Coronary artery (tissue), 2 donors: ENCODE measurements around the gene APRT.

ENCODE experiments used
- DNase-seq: peaks from one replicate; pipeline ENCODE4 v3.0.0-alpha.2; 2017; ENCODE audit warnings: low spot score
- H3K27ac ChIP-seq, 2 donors: fragments of 200-600 bp; sonication (generic); one replicate each; pipeline ENCODE4 v1.5.1; 2016 to 2019
- H3K4me3 ChIP-seq: fragments of 200-600 bp; sonication (generic); 2 replicates; pipeline ENCODE4 v1.5.1; 2016; ENCODE audit warnings: mild to moderate bottlenecking, moderate library complexity
- TF ChIP-seq, protein P1 (sequence below): fragments of 200-600 bp; sonication (generic); IDR thresholded peaks from one replicate; pipeline ENCODE4 v1.5.1; 2019; ENCODE audit warnings: antibody characterized with exemption

APRT gene

DNA sequence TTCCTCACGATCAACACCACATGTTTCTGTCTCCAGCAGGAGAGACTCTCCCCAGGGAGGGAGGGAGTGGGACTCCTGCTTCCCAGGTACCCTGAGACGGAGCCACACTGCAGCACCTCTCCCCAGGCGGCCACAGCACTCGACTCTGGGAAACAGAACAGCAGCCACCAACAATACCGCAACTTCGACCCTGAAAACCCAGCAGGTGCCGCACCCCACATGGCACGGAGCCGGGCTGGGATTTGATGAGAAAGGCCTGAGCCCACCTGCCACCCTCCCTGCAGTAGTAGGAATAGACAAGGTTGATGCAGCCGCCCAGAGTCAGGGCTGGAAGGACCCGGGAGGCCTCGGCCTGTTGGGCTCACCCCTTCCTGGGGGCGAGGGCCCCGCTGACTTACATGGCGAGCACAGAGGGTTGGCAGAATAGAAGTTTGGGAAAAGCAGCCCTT is 30.6 kb upstream of the APRT start:
- TF ChIP-seq, protein P1, sequence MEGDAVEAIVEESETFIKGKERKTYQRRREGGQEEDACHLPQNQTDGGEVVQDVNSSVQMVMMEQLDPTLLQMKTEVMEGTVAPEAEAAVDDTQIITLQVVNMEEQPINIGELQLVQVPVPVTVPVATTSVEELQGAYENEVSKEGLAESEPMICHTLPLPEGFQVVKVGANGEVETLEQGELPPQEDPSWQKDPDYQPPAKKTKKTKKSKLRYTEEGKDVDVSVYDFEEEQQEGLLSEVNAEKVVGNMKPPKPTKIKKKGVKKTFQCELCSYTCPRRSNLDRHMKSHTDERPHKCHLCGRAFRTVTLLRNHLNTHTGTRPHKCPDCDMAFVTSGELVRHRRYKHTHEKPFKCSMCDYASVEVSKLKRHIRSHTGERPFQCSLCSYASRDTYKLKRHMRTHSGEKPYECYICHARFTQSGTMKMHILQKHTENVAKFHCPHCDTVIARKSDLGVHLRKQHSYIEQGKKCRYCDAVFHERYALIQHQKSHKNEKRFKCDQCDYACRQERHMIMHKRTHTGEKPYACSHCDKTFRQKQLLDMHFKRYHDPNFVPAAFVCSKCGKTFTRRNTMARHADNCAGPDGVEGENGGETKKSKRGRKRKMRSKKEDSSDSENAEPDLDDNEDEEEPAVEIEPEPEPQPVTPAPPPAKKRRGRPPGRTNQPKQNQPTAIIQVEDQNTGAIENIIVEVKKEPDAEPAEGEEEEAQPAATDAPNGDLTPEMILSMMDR = no peak
- DNase-seq = no peak
- Histone ChIP-seq H3K27ac (no peak overlapping the region), H3K4me3 (no peak overlapping the region)

DNA sequence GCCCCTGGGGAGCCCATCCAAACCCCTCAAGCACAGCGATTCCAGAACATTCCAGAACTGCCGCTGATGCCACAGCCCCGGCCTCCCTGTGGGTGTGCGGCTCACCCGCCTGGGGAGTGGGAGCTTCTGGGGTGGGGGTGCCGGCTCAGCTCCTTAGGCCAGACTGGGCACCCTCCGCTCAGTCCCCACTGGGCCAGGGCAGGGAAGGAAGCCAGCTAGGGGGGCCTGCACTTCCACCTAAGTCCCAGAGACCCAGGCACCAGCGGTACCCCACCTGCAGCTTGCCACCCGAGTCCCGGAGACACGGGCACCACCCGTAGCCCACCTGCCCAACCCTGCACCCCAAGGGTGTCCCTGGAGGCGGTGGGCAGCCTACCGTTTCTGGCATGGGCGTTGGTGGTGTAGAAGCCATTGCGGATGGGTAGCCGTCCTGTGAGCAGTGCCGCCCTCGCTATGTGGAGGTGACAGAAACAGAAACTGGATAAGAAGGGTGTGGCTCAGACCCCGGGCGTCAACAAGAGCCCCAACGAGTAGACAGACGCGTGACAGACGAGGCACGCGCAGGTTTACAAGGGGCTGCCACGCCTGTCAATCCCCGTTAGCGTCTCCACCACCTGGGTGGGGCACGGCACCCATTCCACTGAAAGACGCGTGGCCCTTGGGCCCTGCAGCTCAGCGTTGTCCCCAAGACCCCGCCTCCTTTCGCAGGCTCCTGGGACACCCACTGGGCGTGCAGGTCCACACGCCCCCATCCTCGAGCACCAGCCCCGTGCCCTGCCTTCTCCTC is 30.0 kb upstream of the APRT start:
- H3K27ac ChIP-seq = no peak overlapping the region
- TF ChIP-seq, protein P1 = no peak
- no peak for DNase-seq

DNA sequence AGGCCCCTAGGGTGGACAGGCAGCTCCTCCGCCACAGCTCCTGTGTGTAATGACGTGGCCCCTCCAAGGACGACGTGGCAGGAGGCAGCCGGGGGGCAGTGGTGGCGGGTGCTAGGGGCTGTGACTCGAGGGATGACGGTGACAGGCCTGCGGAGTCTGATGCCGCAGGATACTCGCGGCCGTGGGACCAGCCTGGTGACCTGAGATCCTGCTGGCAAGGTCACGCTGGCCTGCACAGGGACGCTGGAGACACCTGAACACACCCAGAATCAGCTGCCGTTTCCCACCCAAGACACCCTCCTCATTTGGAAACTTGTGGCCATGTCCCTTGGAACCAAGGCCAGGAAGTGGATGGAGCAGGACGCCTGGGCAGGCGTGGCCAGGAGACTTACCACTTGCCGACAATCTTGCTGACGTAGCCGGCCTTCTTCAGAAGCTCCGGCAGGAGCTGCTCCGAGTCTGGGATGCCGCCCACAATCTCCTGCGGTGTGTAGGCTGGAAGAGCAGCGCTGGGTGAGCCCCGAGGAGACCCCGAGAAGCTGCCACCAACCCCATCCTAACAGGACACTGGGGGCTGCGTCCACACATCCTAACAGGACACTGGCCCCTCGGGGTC is 29.0 kb upstream of the APRT start:
- Histone ChIP-seq H3K4me3 (no peak overlapping the region), H3K27ac (no peak overlapping the region)
- DNase-seq = no peak
- TF ChIP-seq, protein P1 = no peak

More for the DNA sequence above, 30.0 kb upstream of the APRT start:
- no peak overlapping the region for H3K4me3 ChIP-seq

DNA sequence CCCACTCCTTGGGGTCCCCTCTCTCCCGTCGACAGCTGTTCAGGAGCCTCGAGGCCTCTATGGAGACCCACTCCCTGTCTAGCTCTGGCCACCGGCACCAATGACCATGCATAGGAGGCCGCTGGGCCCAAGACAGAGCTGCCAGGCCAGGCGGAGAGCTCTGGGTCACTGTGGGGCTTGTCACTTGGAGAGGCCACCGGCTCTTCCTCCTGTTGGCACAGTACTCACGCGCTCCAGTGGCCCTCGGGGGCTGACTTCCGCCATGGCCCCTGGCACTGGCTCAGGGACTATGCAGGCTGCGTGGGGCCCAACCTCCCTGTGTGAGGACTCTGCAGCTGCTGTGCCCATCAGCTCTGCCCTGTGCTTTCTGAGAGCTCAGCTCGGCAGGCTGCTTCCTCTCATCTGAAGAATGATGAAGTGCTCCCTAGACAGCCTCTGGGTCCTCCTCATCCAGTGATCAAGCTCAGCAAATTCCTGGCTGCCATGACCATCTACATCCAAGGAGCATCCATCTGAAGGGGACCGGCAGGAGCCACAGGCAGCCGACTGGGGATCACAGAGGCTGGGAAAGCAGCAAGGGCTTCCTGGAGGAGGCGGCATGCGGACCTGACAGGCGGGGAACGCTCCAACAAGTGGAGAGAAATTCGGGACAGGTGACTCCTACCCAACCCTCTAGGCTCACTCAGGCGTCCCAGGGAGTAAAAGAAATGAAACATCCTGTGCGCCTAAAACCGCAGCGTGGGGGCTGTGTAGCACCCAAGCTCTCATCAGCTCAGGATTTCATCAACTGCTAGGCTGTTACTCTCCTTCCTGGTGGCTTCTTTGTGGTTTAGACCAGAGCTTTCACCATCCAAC is 28.2 kb upstream of the APRT start:
- no peak for DNase-seq
- no peak overlapping the region for H3K27ac ChIP-seq
- TF ChIP-seq, protein P1 = no peak
- H3K4me3 ChIP-seq = no peak overlapping the region

DNA sequence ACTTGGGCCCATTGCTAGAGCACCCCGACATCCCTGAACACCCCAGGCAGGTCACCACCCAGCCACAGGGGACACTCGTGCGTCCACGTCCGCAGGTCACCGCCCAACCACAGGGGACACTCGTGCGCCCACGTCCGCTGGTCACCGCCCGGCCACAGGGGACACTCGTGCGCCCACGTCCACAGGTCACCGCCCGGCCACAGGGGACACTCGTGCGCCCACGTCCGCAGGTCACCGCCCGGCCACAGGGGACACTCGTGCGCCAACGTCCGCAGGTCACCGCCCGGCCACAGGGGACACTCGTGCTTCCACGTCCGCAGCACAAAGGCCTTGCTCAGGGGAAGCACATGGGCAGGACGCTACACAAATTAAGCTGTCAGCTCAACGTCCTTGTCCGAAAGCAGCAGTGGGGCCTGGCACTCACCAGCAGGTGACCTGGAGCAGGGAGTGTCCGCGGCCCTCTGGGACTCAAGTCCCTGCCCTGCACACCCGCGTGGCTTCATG is 27.4 kb upstream of the APRT start:
- DNase-seq = no peak
- Histone ChIP-seq H3K4me3 (no peak overlapping the region), H3K27ac (no peak overlapping the region)
- TF ChIP-seq, protein P1 = no peak

DNA sequence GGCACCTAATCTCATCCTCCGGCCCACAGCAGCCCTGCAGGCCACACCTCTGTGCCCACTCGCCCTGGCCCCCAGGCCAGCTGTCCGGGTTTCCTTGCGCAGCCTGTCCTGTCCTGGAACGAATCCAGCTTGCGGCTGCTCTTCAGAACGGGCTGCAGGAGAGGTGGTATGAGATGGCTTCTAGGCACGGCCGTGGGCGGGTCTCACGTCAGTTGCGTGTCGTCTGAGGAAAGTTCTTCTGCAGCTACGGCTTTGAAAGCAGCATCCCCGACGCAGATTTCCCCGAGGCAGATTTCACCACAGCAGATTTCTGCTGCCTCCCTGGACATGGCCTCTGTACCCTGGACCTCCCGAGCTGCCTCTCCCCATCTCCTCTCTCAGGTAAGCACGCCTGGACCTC is 26.8 kb upstream of the APRT start:
- no peak for DNase-seq
- Histone ChIP-seq H3K4me3 (no peak overlapping the region), H3K27ac (no peak overlapping the region)
- TF ChIP-seq, protein P1 = no peak
